HEK293 (cell line): ENCODE measurements around the gene NCKAP5.
A peak's percentile ranks its signal among the peaks of the same experiment; 100 is the strongest.

Experiments
- CTCF ChIA-PET: fragments of 350-600 bp; formaldehyde crosslinking; extraction: SDS; loops from one replicate; lab custom pipeline; 2021; ENCODE audit warnings: antibody characterized with exemption; lab: Yijun Ruan, JAX
- POLR2A ChIA-PET: fragments of 300-600 bp; formaldehyde crosslinking; extraction: SDS; loops from one replicate; lab custom pipeline; 2020; ENCODE audit warnings: antibody characterized with exemption, inconsistent platforms; lab: Yijun Ruan, JAX
- H3K27ac ChIP-seq: fragments of 200-500 bp; sonication (Bioruptor generic); 2 replicates; pipeline ENCODE4 v1.5.1; 2014; ENCODE audit warnings: low read depth, low read length, control low read depth, inconsistent platforms; ENCODE audit errors: extremely low read depth
- H3K36me3 ChIP-seq, 2 experiments: fragments of 200-500 bp in 1 of 2; sonication (Bioruptor generic) in 1 of 2; 1 replicate in 1 of 2; 2 replicates in 1 of 2; pipeline ENCODE4 v1.5.1; 2014 to 2017; ENCODE audit warnings: inconsistent platforms in 2 of 2, low read length in 2 of 2; ENCODE audit not compliant: control insufficient read depth in 2 of 2, insufficient read depth in 1 of 2
- H3K4me1 ChIP-seq: fragments of 200-500 bp; sonication (Bioruptor generic); 2 replicates; pipeline ENCODE4 v1.5.1; 2014; ENCODE audit warnings: mild to moderate bottlenecking, low read length, inconsistent platforms; ENCODE audit not compliant: control insufficient read depth, insufficient read depth
- H3K4me3 ChIP-seq: 2 replicates; pipeline ENCODE4 v1.5.1; 2011; ENCODE audit warnings: low read depth, mild to moderate bottlenecking, control low read depth, low read length, moderate library complexity
- H3K9me3 ChIP-seq: fragments of 200-500 bp; sonication (Bioruptor generic); 2 replicates; pipeline ENCODE4 v1.5.1; 2014; ENCODE audit warnings: low read depth, low read length, inconsistent platforms; ENCODE audit not compliant: control insufficient read depth, insufficient read depth
- ATF2 ChIP-seq: fragments of 450-650 bp; formaldehyde crosslinking; IDR thresholded peaks from 2 replicates; pipeline ENCODE4 v1.5.1; 2016; ENCODE audit warnings: missing biosample characterization, missing genetic modification characterization, low read depth
- GLIS1 ChIP-seq: fragments of 450-650 bp; formaldehyde crosslinking; IDR thresholded peaks from 2 replicates; pipeline ENCODE4 v1.5.1; 2016; ENCODE audit warnings: missing biosample characterization, missing genetic modification characterization
- IKZF3 ChIP-seq: fragments of 450-650 bp; IDR thresholded peaks from 2 replicates; pipeline ENCODE4 v1.5.0; 2018; ENCODE audit warnings: missing biosample characterization, mild to moderate bottlenecking, missing genetic modification characterization, moderate library complexity
- KLF10 ChIP-seq: fragments of 450-650 bp; IDR thresholded peaks from 2 replicates; pipeline ENCODE4 v1.5.1; 2018; ENCODE audit warnings: missing biosample characterization, mild to moderate bottlenecking, missing genetic modification characterization
- REST ChIP-seq: fragments of 450-650 bp; formaldehyde crosslinking; IDR thresholded peaks from 2 replicates; pipeline ENCODE4 v1.5.1; 2016; ENCODE audit warnings: missing biosample characterization, missing genetic modification characterization
- SALL2 ChIP-seq: fragments of 450-650 bp; formaldehyde crosslinking; IDR thresholded peaks from 2 replicates; pipeline ENCODE4 v1.5.0; 2017; ENCODE audit warnings: missing biosample characterization, mild to moderate bottlenecking, missing genetic modification characterization, borderline replicate concordance
- SETDB1 ChIP-seq: IDR thresholded peaks from one replicate; pipeline ENCODE4 v1.6.1; 2017; ENCODE audit warnings: mild to moderate bottlenecking, low read length, moderate library complexity, mixed read lengths; ENCODE audit not compliant: insufficient read length
- TCF7L2 ChIP-seq: IDR thresholded peaks from 2 replicates; pipeline ENCODE4 v1.6.1; 2011; ENCODE audit warnings: low read depth, mild to moderate bottlenecking, inconsistent platforms, low read length, moderate library complexity, borderline replicate concordance
- ZBTB1 ChIP-seq: fragments of 450-650 bp; formaldehyde crosslinking; IDR thresholded peaks from 2 replicates; pipeline ENCODE4 v1.5.1; 2016; ENCODE audit warnings: missing biosample characterization, missing genetic modification characterization
- ZBTB21 ChIP-seq: fragments of 450-650 bp; formaldehyde crosslinking; IDR thresholded peaks from 2 replicates; pipeline ENCODE4 v1.5.1; 2017; ENCODE audit warnings: missing biosample characterization, missing genetic modification characterization
- ZFP41 ChIP-seq: fragments of 450-650 bp; formaldehyde crosslinking; IDR thresholded peaks from 2 replicates; pipeline ENCODE4 v1.5.1; 2016; ENCODE audit warnings: missing biosample characterization, missing genetic modification characterization, borderline replicate concordance
- ZNF112 ChIP-seq: fragments of 450-650 bp; formaldehyde crosslinking; IDR thresholded peaks from 2 replicates; pipeline ENCODE4 v1.5.0; 2017; ENCODE audit warnings: missing biosample characterization, missing genetic modification characterization
- ZNF140 ChIP-seq: fragments of 450-650 bp; formaldehyde crosslinking; IDR thresholded peaks from 2 replicates; pipeline ENCODE4 v1.5.1; 2016; ENCODE audit warnings: missing biosample characterization, missing genetic modification characterization
- ZNF146 ChIP-seq: fragments of 450-650 bp; formaldehyde crosslinking; IDR thresholded peaks from 2 replicates; pipeline ENCODE4 v1.5.1; 2016; ENCODE audit warnings: missing biosample characterization, missing genetic modification characterization
- ZNF174 ChIP-seq: fragments of 450-650 bp; formaldehyde crosslinking; IDR thresholded peaks from 2 replicates; pipeline ENCODE4 v1.5.0; 2017; ENCODE audit warnings: missing biosample characterization, mild to moderate bottlenecking, missing genetic modification characterization
- ZNF175 ChIP-seq: fragments of 450-650 bp; formaldehyde crosslinking; IDR thresholded peaks from 2 replicates; pipeline ENCODE4 v1.5.1; 2016; ENCODE audit warnings: missing biosample characterization, missing genetic modification characterization
- ZNF18 ChIP-seq: fragments of 450-650 bp; formaldehyde crosslinking; IDR thresholded peaks from 2 replicates; pipeline ENCODE4 v1.5.1; 2016; ENCODE audit warnings: missing biosample characterization, missing genetic modification characterization
- ZNF23 ChIP-seq: fragments of 450-650 bp; formaldehyde crosslinking; IDR thresholded peaks from 2 replicates; pipeline ENCODE4 v1.5.1; 2016; ENCODE audit warnings: missing biosample characterization, missing genetic modification characterization, borderline replicate concordance
- ZNF280D ChIP-seq: fragments of 450-650 bp; formaldehyde crosslinking; IDR thresholded peaks from 2 replicates; pipeline ENCODE4 v1.5.1; 2016; ENCODE audit warnings: missing biosample characterization, missing genetic modification characterization
- ZNF335 ChIP-seq: fragments of 450-650 bp; formaldehyde crosslinking; conservative IDR thresholded peaks from 2 replicates; pipeline ENCODE4 v1.5.1; 2016; ENCODE audit warnings: missing biosample characterization, missing genetic modification characterization
- ZNF394 ChIP-seq: fragments of 450-650 bp; formaldehyde crosslinking; IDR thresholded peaks from 2 replicates; pipeline ENCODE4 v1.5.1; 2016; ENCODE audit warnings: missing biosample characterization, missing genetic modification characterization, mild to moderate bottlenecking, moderate library complexity, borderline replicate concordance
- ZNF433 ChIP-seq: fragments of 450-650 bp; formaldehyde crosslinking; IDR thresholded peaks from 2 replicates; pipeline ENCODE4 v1.5.1; 2016; ENCODE audit warnings: missing biosample characterization, missing genetic modification characterization, low read depth
- ZNF626 ChIP-seq: fragments of 450-650 bp; sonication (Bioruptor Pico); formaldehyde crosslinking; IDR thresholded peaks from 2 replicates; pipeline ENCODE4 v1.5.1; 2018; ENCODE audit warnings: missing biosample characterization, missing genetic modification characterization, inconsistent platforms
- ZNF677 ChIP-seq: fragments of 450-650 bp; IDR thresholded peaks from 2 replicates; pipeline ENCODE4 v1.5.0; 2018; ENCODE audit warnings: missing biosample characterization, mild to moderate bottlenecking, missing genetic modification characterization, moderate library complexity
- ZNF830 ChIP-seq: fragments of 450-650 bp; IDR thresholded peaks from 2 replicates; pipeline ENCODE4 v1.5.0; 2018; ENCODE audit warnings: missing biosample characterization, missing genetic modification characterization, low read depth, mild to moderate bottlenecking, moderate library complexity

NCKAP5 gene

GRCh38 chr2:132760405-132760804 is 807.9 kb downstream of the NCKAP5 start:
- no peak overlapping the region for H3K27ac ChIP-seq
- no peak for TF ChIP-seq TCF7L2
- TF ChIP-seq ZNF140 (tag by site-specific recombination) = no peak
- no peak for TF ChIP-seq SALL2
- no peak for TF ChIP-seq ZNF394
- TF ChIP-seq SETDB1 = no peak
- TF ChIP-seq ZBTB21 (tag by site-specific recombination) = no peak
- no peak for TF ChIP-seq IKZF3 (tag by site-specific recombination)
- no peak for TF ChIP-seq ZNF112 (tag by site-specific recombination)
- no peak for TF ChIP-seq KLF10 (tag by site-specific recombination)
- TF ChIP-seq ZNF335 (tag by site-specific recombination) = no peak
- TF ChIP-seq ZNF23 (tag by site-specific recombination) = no peak
- TF ChIP-seq ZNF175 (tag by site-specific recombination) = no peak
- TF ChIP-seq, all 188 proteins: peak for 0
- H3K4me1 ChIP-seq = no peaks in the 10 kb centered on the region
- no peak overlapping the region for H3K4me3 ChIP-seq
- ChIA-PET CTCF (interaction anchor here (0.6 kb wide), 1 partner anchor 385 kb away, joined by 6 read pairs; no protein-coding TSS in a partner anchor), POLR2A (no interaction called here)
- no peaks in the 10 kb centered on the region for H3K9me3 ChIP-seq
- no peaks in the 10 kb centered on the region for H3K36me3 ChIP-seq

- no peaks in the 10 kb centered on the region for H3K4me1 ChIP-seq
- no peak overlapping the region for H3K27ac ChIP-seq
- no peak overlapping the region for H3K4me3 ChIP-seq
- ChIA-PET CTCF (no interaction called here), POLR2A (no interaction called here)
- H3K36me3 ChIP-seq = no peaks in the 10 kb centered on the region
- H3K9me3 ChIP-seq = no peaks in the 10 kb centered on the region
- TF ChIP-seq ZNF175 (tag by site-specific recombination) (no peak), ZNF677 (no peak), ZNF146 (tag by site-specific recombination) (peak; percentile 62; the same call in 1 of the 2 replicates), ATF2 (tag by site-specific recombination) (no peak), ZBTB1 (no peak)
Observed at GRCh38 chr2:132758995-132759394, 809.3 kb downstream of the NCKAP5 start.

- POLR2A ChIA-PET = no interaction called here
- Histone ChIP-seq H3K27ac (no peak overlapping the region), H3K4me1 (no peaks in the 10 kb centered on the region), H3K36me3 (no peaks in the 10 kb centered on the region), H3K9me3 (no peaks in the 10 kb centered on the region), H3K4me3 (no peak overlapping the region)
- CTCF ChIA-PET = no interaction called here
- TF ChIP-seq ZFP41 (tag by site-specific recombination) = no peak
- TF ChIP-seq ZNF18 (tag by site-specific recombination) = no peak
- TF ChIP-seq ZNF433 (tag by site-specific recombination) = no peak
- no peak for TF ChIP-seq REST (tag by site-specific recombination)
- no peak for TF ChIP-seq ZNF626 (tag by site-specific recombination)
- TF ChIP-seq GLIS1 (tag by site-specific recombination) = no peak
- TF ChIP-seq ZNF174 = no peak
- no peak for TF ChIP-seq ZNF830 (tag by site-specific recombination)
- no peak for TF ChIP-seq ZNF280D (tag by site-specific recombination)
Observed at GRCh38 chr2:132757676-132758075, 810.6 kb downstream of the NCKAP5 start.
